Astrocyte (in vitro differentiated cells and primary cell): ENCODE measurements around the gene PTPN11. TPM values are rescaled to one million over a fixed set of nuclear protein-coding genes. Genes with fewer than 3 reads are reported as not detected.

Source experiments
- DNase-seq: peaks from one replicate; pipeline ENCODE4 v3.0.0-alpha.2; 2010; ENCODE audit warnings: low read depth
- FAIRE-seq: peaks from 2 replicates; lab custom pipeline; 2011; peaks lifted over from hg19 to GRCh38; lab: Jason Lieb, UNC
- H2AFZ ChIP-seq: 2 replicates; pipeline ENCODE4 v1.6.0; 2012; ENCODE audit warnings: low read depth, low read length, inconsistent platforms
- H3K27ac ChIP-seq: 2 replicates; pipeline ENCODE4 v1.5.1; 2011; ENCODE audit warnings: low read depth, low read length, inconsistent platforms
- H3K27me3 ChIP-seq: 2 replicates; pipeline ENCODE4 v1.6.0; 2011; ENCODE audit warnings: low read length, inconsistent platforms; ENCODE audit not compliant: insufficient read depth
- H3K36me3 ChIP-seq: 2 replicates; pipeline ENCODE4 v1.5.1; 2011; ENCODE audit warnings: low read length, inconsistent platforms; ENCODE audit not compliant: insufficient read depth
- H3K4me1 ChIP-seq: 2 replicates; pipeline ENCODE4 v1.5.1; 2011; ENCODE audit warnings: low read length, inconsistent platforms; ENCODE audit not compliant: insufficient read depth
- H3K4me2 ChIP-seq: 2 replicates; pipeline ENCODE4 v1.6.0; 2012; ENCODE audit warnings: low read length, inconsistent platforms
- H3K4me3 ChIP-seq: 2 replicates; pipeline ENCODE4 v1.5.1; 2011; ENCODE audit warnings: low read depth, mild to moderate bottlenecking, low read length, inconsistent platforms; ENCODE audit not compliant: insufficient read depth
- H3K79me2 ChIP-seq: 2 replicates; pipeline ENCODE4 v1.6.0; 2012; ENCODE audit warnings: mild to moderate bottlenecking, low read length, inconsistent platforms; ENCODE audit not compliant: insufficient read depth
- H3K9ac ChIP-seq: 2 replicates; pipeline ENCODE4 v1.6.0; 2012; ENCODE audit warnings: mild to moderate bottlenecking, low read length, inconsistent platforms
- H3K9me3 ChIP-seq: 2 replicates; pipeline ENCODE4 v1.5.1; 2012; ENCODE audit warnings: low read depth, mild to moderate bottlenecking, low read length, inconsistent platforms; ENCODE audit not compliant: insufficient read depth
- H4K20me1 ChIP-seq: 2 replicates; pipeline ENCODE4 v1.6.0; 2012; ENCODE audit warnings: low read length, inconsistent platforms; ENCODE audit not compliant: insufficient read depth
- H3K27ac Mint-ChIP-seq: one replicate; pipeline ENCODE4 v1.8.0; 2021; ENCODE audit warnings: mild to moderate bottlenecking, mixed read lengths; ENCODE audit not compliant: unreplicated experiment
- H3K27me3 Mint-ChIP-seq: one replicate; pipeline ENCODE4 v1.8.0; 2021; ENCODE audit warnings: low read depth, mixed read lengths; ENCODE audit not compliant: unreplicated experiment
- H3K36me3 Mint-ChIP-seq: one replicate; pipeline ENCODE4 v1.8.0; 2021; ENCODE audit warnings: low read depth, mixed read lengths; ENCODE audit not compliant: unreplicated experiment
- H3K4me1 Mint-ChIP-seq: one replicate; pipeline ENCODE4 v1.8.0; 2021; ENCODE audit warnings: low read depth, mixed read lengths; ENCODE audit not compliant: unreplicated experiment
- H3K4me3 Mint-ChIP-seq: one replicate; pipeline ENCODE4 v1.8.0; 2021; ENCODE audit warnings: mild to moderate bottlenecking, moderate library complexity, mixed read lengths; ENCODE audit not compliant: unreplicated experiment
- H3K9me3 Mint-ChIP-seq: one replicate; pipeline ENCODE4 v1.8.0; 2021; ENCODE audit warnings: mild to moderate bottlenecking, mixed read lengths; ENCODE audit not compliant: unreplicated experiment
- EZH2 ChIP-seq: IDR thresholded peaks from 2 replicates; pipeline ENCODE4 v1.6.1; 2012; ENCODE audit warnings: mild to moderate bottlenecking, low read length, inconsistent platforms; ENCODE audit not compliant: insufficient read depth
- total RNA-seq: library from RNA; stranded (reverse); gene quantifications from 2 replicates; pipeline ENCODE4 v1.2.1, GENCODE V29; 2021
- TF ChIP-seq, protein P1 (sequence below): IDR thresholded peaks from 2 replicates; pipeline ENCODE4 v1.5.1; 2011; ENCODE audit warnings: low read depth, mild to moderate bottlenecking, inconsistent platforms, low read length, moderate library complexity; ENCODE audit not compliant: insufficient read depth

Gene PTPN11
- total RNA-seq, 1 donor from 2014 or later = 143 TPM

DNA sequence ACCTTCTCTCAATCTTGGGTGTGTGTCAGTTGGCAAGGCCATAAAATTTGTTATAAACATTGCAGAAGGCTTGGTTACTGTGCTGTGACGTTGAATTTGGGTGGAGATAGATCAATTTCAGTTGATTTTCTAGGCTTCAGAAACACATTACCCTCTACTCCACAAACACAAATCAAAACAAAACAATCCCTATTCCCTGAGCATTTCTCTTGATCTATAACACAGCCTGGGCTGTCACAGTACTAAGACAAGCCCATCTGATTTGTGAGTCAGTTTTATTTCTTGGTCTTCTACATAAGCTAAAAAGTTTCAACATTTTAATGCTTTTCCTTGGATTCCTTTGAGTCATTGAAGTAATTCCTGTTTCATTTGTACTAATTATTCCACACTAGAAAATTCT lies 79.8 kb downstream of the PTPN11 start:
- peaks cover 24% of the 10 kb centered on the region for H3K36me3 ChIP-seq
- no peaks in the 10 kb centered on the region for H3K4me1 ChIP-seq
- H3K4me3 ChIP-seq = no peak overlapping the region
- no peaks in the 10 kb centered on the region for H4K20me1 ChIP-seq
- no peak overlapping the region for H3K27ac ChIP-seq
- TF ChIP-seq EZH2 = no peak
- TF ChIP-seq, protein P1, sequence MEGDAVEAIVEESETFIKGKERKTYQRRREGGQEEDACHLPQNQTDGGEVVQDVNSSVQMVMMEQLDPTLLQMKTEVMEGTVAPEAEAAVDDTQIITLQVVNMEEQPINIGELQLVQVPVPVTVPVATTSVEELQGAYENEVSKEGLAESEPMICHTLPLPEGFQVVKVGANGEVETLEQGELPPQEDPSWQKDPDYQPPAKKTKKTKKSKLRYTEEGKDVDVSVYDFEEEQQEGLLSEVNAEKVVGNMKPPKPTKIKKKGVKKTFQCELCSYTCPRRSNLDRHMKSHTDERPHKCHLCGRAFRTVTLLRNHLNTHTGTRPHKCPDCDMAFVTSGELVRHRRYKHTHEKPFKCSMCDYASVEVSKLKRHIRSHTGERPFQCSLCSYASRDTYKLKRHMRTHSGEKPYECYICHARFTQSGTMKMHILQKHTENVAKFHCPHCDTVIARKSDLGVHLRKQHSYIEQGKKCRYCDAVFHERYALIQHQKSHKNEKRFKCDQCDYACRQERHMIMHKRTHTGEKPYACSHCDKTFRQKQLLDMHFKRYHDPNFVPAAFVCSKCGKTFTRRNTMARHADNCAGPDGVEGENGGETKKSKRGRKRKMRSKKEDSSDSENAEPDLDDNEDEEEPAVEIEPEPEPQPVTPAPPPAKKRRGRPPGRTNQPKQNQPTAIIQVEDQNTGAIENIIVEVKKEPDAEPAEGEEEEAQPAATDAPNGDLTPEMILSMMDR = no peak
- H3K4me1 Mint-ChIP-seq = no peaks in the 10 kb centered on the region
- H3K4me2 ChIP-seq = no peak overlapping the region
- H3K79me2 ChIP-seq = no peaks in the 10 kb centered on the region
- no peaks in the 10 kb centered on the region for H3K9me3 ChIP-seq
- H3K27me3 Mint-ChIP-seq = no peaks in the 10 kb centered on the region
- FAIRE-seq = no peak
- H3K9me3 Mint-ChIP-seq = no peaks in the 10 kb centered on the region
- H3K27ac Mint-ChIP-seq = no peak overlapping the region
- H3K36me3 Mint-ChIP-seq = peaks cover 19% of the 10 kb centered on the region
- no peak overlapping the region for H3K9ac ChIP-seq
- H3K4me3 Mint-ChIP-seq = no peak overlapping the region
- no peaks in the 10 kb centered on the region for H3K27me3 ChIP-seq
- no peak overlapping the region for H2AFZ ChIP-seq
- DNase-seq = no peak

DNA sequence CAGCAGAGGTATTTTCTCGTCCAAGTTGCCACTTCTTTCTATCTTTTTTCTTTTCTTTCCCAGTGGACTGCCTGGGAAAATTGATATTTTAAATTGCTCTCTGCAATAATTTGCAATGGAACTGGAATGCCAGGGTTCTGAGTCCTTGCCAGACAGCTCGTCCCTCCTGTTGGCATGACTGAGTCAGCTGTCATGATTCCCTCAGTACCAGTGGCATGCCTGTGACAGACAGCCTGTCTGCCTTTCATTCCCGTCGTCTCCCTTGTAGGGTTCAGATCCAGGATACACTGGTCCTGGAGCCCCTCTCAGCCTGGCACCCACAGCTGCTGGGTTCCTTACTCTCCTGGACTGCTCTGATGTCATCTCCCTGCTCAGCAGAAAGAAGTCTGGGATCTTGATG lies 84.8 kb downstream of the PTPN11 start:
- Histone ChIP-seq H2AFZ (no peak overlapping the region), H3K27me3 (no peaks in the 10 kb centered on the region), H4K20me1 (no peaks in the 10 kb centered on the region), H3K27ac (no peak overlapping the region), H3K36me3 (peaks cover 44% of the 10 kb centered on the region), H3K79me2 (no peaks in the 10 kb centered on the region), H3K9me3 (no peaks in the 10 kb centered on the region), H3K4me1 (no peaks in the 10 kb centered on the region), H3K4me2 (no peak overlapping the region), H3K9ac (no peak overlapping the region), H3K4me3 (no peak overlapping the region)
- no peaks in the 10 kb centered on the region for H3K27me3 Mint-ChIP-seq
- H3K4me3 Mint-ChIP-seq = no peak overlapping the region
- H3K9me3 Mint-ChIP-seq = no peaks in the 10 kb centered on the region
- DNase-seq = no peak
- TF ChIP-seq, protein P1 = no peak
- no peak for TF ChIP-seq EZH2
- H3K36me3 Mint-ChIP-seq = peaks cover 24% of the 10 kb centered on the region
- no peaks in the 10 kb centered on the region for H3K4me1 Mint-ChIP-seq
- no peak for FAIRE-seq
- no peak overlapping the region for H3K27ac Mint-ChIP-seq

DNA sequence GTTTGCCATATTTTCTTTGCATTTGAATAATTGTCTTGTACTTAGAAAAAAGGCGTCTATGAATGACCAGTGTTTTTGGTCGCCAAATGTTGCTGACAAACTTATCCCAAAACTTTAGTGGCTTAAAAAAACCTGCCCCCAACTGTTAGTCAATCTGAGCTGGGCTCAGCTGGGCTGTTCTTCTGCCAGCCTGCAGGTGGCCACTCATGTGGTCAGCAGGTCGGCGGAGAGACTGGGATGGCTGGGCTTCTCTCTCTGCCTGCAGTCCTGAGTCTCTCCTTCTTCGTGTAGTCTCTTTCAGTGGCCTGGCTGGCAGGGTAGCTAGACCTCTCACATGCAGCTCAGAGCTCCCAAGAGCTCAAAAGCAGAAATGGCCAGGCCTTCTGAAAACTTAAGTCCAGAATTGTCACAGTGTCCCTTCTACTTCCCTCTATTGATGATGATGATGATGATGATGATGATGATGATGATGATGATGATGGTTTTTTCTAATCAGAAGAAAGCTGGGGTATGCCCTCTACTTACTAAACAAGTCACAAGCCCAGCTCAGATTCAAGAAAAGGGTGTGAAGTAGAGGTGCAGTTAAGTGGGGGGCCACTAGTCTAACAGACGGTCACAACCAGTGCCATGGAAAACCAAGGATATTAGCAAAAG lies 87.9 kb downstream of the PTPN11 start:
- H3K36me3 Mint-ChIP-seq = peaks cover 26% of the 10 kb centered on the region

More for the DNA sequence above, 87.9 kb downstream of the PTPN11 start:
- TF ChIP-seq, protein P1 = no peak
- TF ChIP-seq EZH2 = no peak
- Histone ChIP-seq H3K4me1 (no peaks in the 10 kb centered on the region), H3K36me3 (peaks cover 39% of the 10 kb centered on the region), H3K4me2 (no peak overlapping the region), H3K79me2 (no peaks in the 10 kb centered on the region), H2AFZ (no peak overlapping the region), H3K9ac (no peak overlapping the region), H4K20me1 (no peaks in the 10 kb centered on the region), H3K27me3 (no peaks in the 10 kb centered on the region), H3K9me3 (no peaks in the 10 kb centered on the region), H3K4me3 (no peak overlapping the region), H3K27ac (no peak overlapping the region)
- Mint-ChIP-seq H3K4me1 (no peaks in the 10 kb centered on the region), H3K9me3 (no peaks in the 10 kb centered on the region), H3K27me3 (no peaks in the 10 kb centered on the region), H3K27ac (no peak overlapping the region), H3K4me3 (no peak overlapping the region)
- FAIRE-seq = no peak
- no peak for DNase-seq
